T-helper 2 cell treated with Interferon-gamma antibody and Interleukin-4, amounts not matched to agents 5 μg/mL and 100 μg/mL, for 36 hours (primary cell): ENCODE data around the gene CFAP161.
"Not testable (repeated sequence)": the region's sequence is repeated elsewhere in the genome, so short reads cannot be mapped to it uniquely, and the experiment has no call there.

Experiments used
- DNase-seq: peaks from one replicate; pipeline ENCODE4 v3.0.0; 2021; ENCODE audit warnings: low spot score
- H3K27ac Mint-ChIP-seq: one replicate; pipeline ENCODE4 v1.8.0; 2021; ENCODE audit warnings: mild to moderate bottlenecking, mixed read lengths
- H3K27me3 Mint-ChIP-seq: one replicate; pipeline ENCODE4 v1.8.0; 2021; ENCODE audit warnings: low read depth, mixed read lengths
- H3K36me3 Mint-ChIP-seq: one replicate; pipeline ENCODE4 v1.8.0; 2021; ENCODE audit warnings: low read depth, mixed read lengths
- H3K4me1 Mint-ChIP-seq: one replicate; pipeline ENCODE4 v1.8.0; 2021; ENCODE audit warnings: low read depth, mixed read lengths
- H3K4me3 Mint-ChIP-seq: one replicate; pipeline ENCODE4 v1.8.0; 2022; ENCODE audit warnings: mild to moderate bottlenecking, moderate library complexity, mixed read lengths
- H3K9me3 Mint-ChIP-seq: one replicate; pipeline ENCODE4 v1.8.0; 2021; ENCODE audit warnings: mixed read lengths

The CFAP161 gene

GRCh38 chr15:81157195-81157938, 23.3 kb downstream of the CFAP161 start:
- Mint-ChIP-seq H3K27ac (no peak overlapping the region), H3K4me3 (no peak overlapping the region), H3K36me3 (no peaks in the 10 kb centered on the region), H3K9me3 (no peaks in the 10 kb centered on the region), H3K27me3 (peaks cover 3% of the 10 kb centered on the region), H3K4me1 (peaks cover 16% of the 10 kb centered on the region)
- DNase-seq = no peak

GRCh38 chr15:81157939-81158223, 23.8 kb downstream of the CFAP161 start:
- Mint-ChIP-seq H3K27me3 (peaks cover 3% of the 10 kb centered on the region), H3K4me3 (no peak overlapping the region), H3K27ac (no peak overlapping the region), H3K36me3 (no peaks in the 10 kb centered on the region), H3K9me3 (no peaks in the 10 kb centered on the region), H3K4me1 (peaks cover 18% of the 10 kb centered on the region)
- DNase-seq = no peak

GRCh38 chr15:81158561-81158960, 24.5 kb downstream of the CFAP161 start:
- DNase-seq, H3K9me3 Mint-ChIP-seq, H3K36me3 Mint-ChIP-seq, H3K4me3 Mint-ChIP-seq, H3K27ac Mint-ChIP-seq, H3K27me3 Mint-ChIP-seq: not testable (repeated sequence)
- peaks cover 18% of the 10 kb centered on the region for H3K4me1 Mint-ChIP-seq

- H3K4me1 Mint-ChIP-seq = peaks cover 22% of the 10 kb centered on the region
- no peak overlapping the region for H3K27ac Mint-ChIP-seq
- no peak overlapping the region for H3K4me3 Mint-ChIP-seq
- no peak for DNase-seq
- no peaks in the 10 kb centered on the region for H3K9me3 Mint-ChIP-seq
- H3K36me3 Mint-ChIP-seq = no peaks in the 10 kb centered on the region
- H3K27me3 Mint-ChIP-seq = peaks cover 2% of the 10 kb centered on the region
Observed at GRCh38 chr15:81160312-81161159, 26.5 kb downstream of the CFAP161 start.

- H3K36me3 Mint-ChIP-seq = no peaks in the 10 kb centered on the region
- no peak overlapping the region for H3K4me3 Mint-ChIP-seq
- H3K27me3 Mint-ChIP-seq = peaks cover 2% of the 10 kb centered on the region
- H3K4me1 Mint-ChIP-seq = peaks cover 22% of the 10 kb centered on the region
- no peak overlapping the region for H3K27ac Mint-ChIP-seq
- no peaks in the 10 kb centered on the region for H3K9me3 Mint-ChIP-seq
- DNase-seq = no peak
Observed at GRCh38 chr15:81161160-81161673, 27.1 kb downstream of the CFAP161 start.

- H3K9me3 Mint-ChIP-seq = no peaks in the 10 kb centered on the region
- DNase-seq = no peak
- no peak overlapping the region for H3K27ac Mint-ChIP-seq
- H3K27me3 Mint-ChIP-seq = peaks cover 2% of the 10 kb centered on the region
- peaks cover 26% of the 10 kb centered on the region for H3K4me1 Mint-ChIP-seq
- H3K36me3 Mint-ChIP-seq = no peaks in the 10 kb centered on the region
- H3K4me3 Mint-ChIP-seq = no peak overlapping the region
Observed at GRCh38 chr15:81161851-81162250, 27.8 kb downstream of the CFAP161 start.

GRCh38 chr15:81163961-81164800, 30.1 kb downstream of the CFAP161 start:
- H3K4me1 Mint-ChIP-seq = peaks cover 37% of the 10 kb centered on the region
- peaks cover 5% of the 10 kb centered on the region for H3K27me3 Mint-ChIP-seq
- H3K4me3 Mint-ChIP-seq = no peak overlapping the region
- H3K36me3 Mint-ChIP-seq = no peaks in the 10 kb centered on the region
- no peak overlapping the region for H3K27ac Mint-ChIP-seq
- H3K9me3 Mint-ChIP-seq = no peaks in the 10 kb centered on the region
- no peak for DNase-seq

GRCh38 chr15:81165535-81165934, 31.5 kb downstream of the CFAP161 start:
- Mint-ChIP-seq H3K27me3 (peaks cover 9% of the 10 kb centered on the region), H3K27ac (no peak overlapping the region), H3K9me3 (no peaks in the 10 kb centered on the region), H3K36me3 (no peaks in the 10 kb centered on the region), H3K4me3 (no peak overlapping the region), H3K4me1 (peaks cover 37% of the 10 kb centered on the region)
- no peak for DNase-seq

- peaks cover 16% of the 10 kb centered on the region for H3K27me3 Mint-ChIP-seq
- H3K9me3 Mint-ChIP-seq = no peaks in the 10 kb centered on the region
- H3K4me3 Mint-ChIP-seq = peak overlapping the region; percentile 53
- peak overlapping the region; percentile 82 for H3K27ac Mint-ChIP-seq
- H3K36me3 Mint-ChIP-seq = no peaks in the 10 kb centered on the region
- peaks cover 26% of the 10 kb centered on the region for H3K4me1 Mint-ChIP-seq
- no peak for DNase-seq
Observed at GRCh38 chr15:81166636-81167305, 32.7 kb downstream of the CFAP161 start.

GRCh38 chr15:81168131-81168526, 34.1 kb downstream of the CFAP161 start:
- Mint-ChIP-seq H3K27ac (no peak overlapping the region), H3K4me1 (peaks cover 19% of the 10 kb centered on the region), H3K9me3 (no peaks in the 10 kb centered on the region), H3K27me3 (peaks cover 20% of the 10 kb centered on the region), H3K36me3 (no peaks in the 10 kb centered on the region), H3K4me3 (no peak overlapping the region)
- DNase-seq = no peak

GRCh38 chr15:81168644-81169043, 34.6 kb downstream of the CFAP161 start:
- H3K4me3 Mint-ChIP-seq = no peak overlapping the region

GRCh38 chr15:81170511-81170910, 36.4 kb downstream of the CFAP161 start:
- Mint-ChIP-seq H3K4me3 (no peak overlapping the region), H3K27ac (no peak overlapping the region), H3K9me3 (no peaks in the 10 kb centered on the region), H3K27me3 (peaks cover 20% of the 10 kb centered on the region), H3K4me1 (peaks cover 15% of the 10 kb centered on the region), H3K36me3 (no peaks in the 10 kb centered on the region)
- no peak for DNase-seq

More at GRCh38 chr15:81168644-81169043, 34.6 kb downstream of the CFAP161 start:
- peaks cover 19% of the 10 kb centered on the region for H3K4me1 Mint-ChIP-seq
- DNase-seq = no peak
- peak overlapping the region; percentile 21 for H3K27ac Mint-ChIP-seq
- no peaks in the 10 kb centered on the region for H3K9me3 Mint-ChIP-seq
- peaks cover 20% of the 10 kb centered on the region for H3K27me3 Mint-ChIP-seq
- no peaks in the 10 kb centered on the region for H3K36me3 Mint-ChIP-seq

GRCh38 chr15:81171286-81171685, 37.2 kb downstream of the CFAP161 start:
- Mint-ChIP-seq H3K9me3 (no peaks in the 10 kb centered on the region), H3K4me1 (peaks cover 15% of the 10 kb centered on the region), H3K27ac (no peak overlapping the region), H3K4me3 (no peak overlapping the region), H3K36me3 (no peaks in the 10 kb centered on the region), H3K27me3 (peaks cover 20% of the 10 kb centered on the region)
- no peak for DNase-seq
